Uterus (tissue), 2 donors: ENCODE results near the gene ME3.

Source experiments
- POLR2A ChIP-seq, 2 donors: fragments of 450-650 bp; IDR thresholded peaks; one replicate each; pipeline ENCODE4 v1.6.1; 2016; ENCODE audit warnings: antibody characterized with exemption in 2 of 2, mild to moderate bottlenecking in 1 of 2, moderate library complexity in 1 of 2
- TF ChIP-seq, protein P1 (sequence below), 4 experiments: fragments of 200-600 bp in 2 of 4; fragments of 450-650 bp in 2 of 4; sonication (generic) in 2 of 4; IDR thresholded peaks; one replicate each; pipeline ENCODE4 v1.5.1; 2016 to 2019; ENCODE audit warnings: antibody characterized with exemption in 4 of 4, mild to moderate bottlenecking in 2 of 4, moderate library complexity in 1 of 4

DNA sequence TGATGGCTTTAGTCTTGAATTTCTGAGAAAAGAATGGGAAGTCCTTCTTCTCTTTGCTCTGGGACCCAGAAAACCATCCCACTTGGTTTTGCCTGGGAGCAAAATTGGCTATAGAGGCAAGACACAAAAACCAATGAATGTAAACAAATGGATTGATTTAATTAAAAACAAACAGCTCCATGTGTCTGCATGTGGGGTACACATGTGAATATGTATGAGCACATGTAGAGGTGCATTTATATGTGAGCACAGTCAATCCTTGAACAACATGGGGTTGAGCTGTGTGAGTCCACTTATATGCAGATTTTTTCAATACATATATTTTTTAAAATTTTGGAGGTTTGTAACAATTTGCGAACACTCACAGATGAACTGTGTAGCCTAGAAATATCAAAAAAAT, 210.5 kb downstream of the ME3 start:
- TF ChIP-seq, protein P1, sequence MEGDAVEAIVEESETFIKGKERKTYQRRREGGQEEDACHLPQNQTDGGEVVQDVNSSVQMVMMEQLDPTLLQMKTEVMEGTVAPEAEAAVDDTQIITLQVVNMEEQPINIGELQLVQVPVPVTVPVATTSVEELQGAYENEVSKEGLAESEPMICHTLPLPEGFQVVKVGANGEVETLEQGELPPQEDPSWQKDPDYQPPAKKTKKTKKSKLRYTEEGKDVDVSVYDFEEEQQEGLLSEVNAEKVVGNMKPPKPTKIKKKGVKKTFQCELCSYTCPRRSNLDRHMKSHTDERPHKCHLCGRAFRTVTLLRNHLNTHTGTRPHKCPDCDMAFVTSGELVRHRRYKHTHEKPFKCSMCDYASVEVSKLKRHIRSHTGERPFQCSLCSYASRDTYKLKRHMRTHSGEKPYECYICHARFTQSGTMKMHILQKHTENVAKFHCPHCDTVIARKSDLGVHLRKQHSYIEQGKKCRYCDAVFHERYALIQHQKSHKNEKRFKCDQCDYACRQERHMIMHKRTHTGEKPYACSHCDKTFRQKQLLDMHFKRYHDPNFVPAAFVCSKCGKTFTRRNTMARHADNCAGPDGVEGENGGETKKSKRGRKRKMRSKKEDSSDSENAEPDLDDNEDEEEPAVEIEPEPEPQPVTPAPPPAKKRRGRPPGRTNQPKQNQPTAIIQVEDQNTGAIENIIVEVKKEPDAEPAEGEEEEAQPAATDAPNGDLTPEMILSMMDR (IDR thresholded peaks at IDR 0.05): no peak
- TF ChIP-seq POLR2A (IDR thresholded peaks at IDR 0.05): no peak
